Measurements from ENCODE around the gene PPM1D. TPM values are rescaled to one million over a fixed set of nuclear protein-coding genes. Genes with fewer than 3 reads are reported as not detected.

Gene PPM1D
- total RNA-seq, 1 donor from 2014 or later = 28.7 TPM

DNA sequence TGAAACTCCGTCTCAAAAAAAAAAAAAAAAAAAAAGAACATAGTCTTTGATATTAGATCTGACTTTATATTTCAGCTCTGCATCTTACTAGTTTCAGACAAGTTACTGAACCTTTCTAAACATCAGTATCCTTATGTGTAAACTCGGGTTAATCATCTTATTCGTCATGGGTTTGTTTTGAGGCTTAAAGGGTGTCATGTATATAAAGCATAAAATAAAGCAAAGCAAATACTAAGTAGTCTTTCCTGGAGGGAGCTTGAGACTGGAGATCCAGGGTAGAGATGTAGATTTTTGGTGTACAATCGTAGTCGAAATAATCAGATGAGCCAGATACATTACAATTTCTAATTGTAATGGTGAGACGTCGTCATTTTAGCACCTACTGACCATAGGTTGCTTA lies 85.4 kb downstream of the PPM1D start:
- Histone ChIP-seq H2AFZ (ENCODE audit: low read depth, low read length) (no peak overlapping the region), H3K27ac (ENCODE audit: low read depth, low read length) (no peak overlapping the region), H3K79me2 (ENCODE audit: insufficient read depth, low read length) (no peaks in the 10 kb centered on the region), H3K4me3 (ENCODE audit: insufficient read depth, low read depth, low read length) (no peak overlapping the region), H3K4me2 (ENCODE audit: low read length) (no peak overlapping the region), H3K36me3 (ENCODE audit: insufficient read depth, low read length) (peaks cover 12% of the 10 kb centered on the region), H3K9ac (ENCODE audit: low read length) (no peak overlapping the region), H3K27me3 (ENCODE audit: insufficient read depth, low read length) (no peaks in the 10 kb centered on the region), H3K4me1 (ENCODE audit: insufficient read depth, low read length) (no peaks in the 10 kb centered on the region), H4K20me1 (ENCODE audit: insufficient read depth, low read length) (no peaks in the 10 kb centered on the region), H3K9me3 (ENCODE audit: insufficient read depth, low read depth, low read length) (no peaks in the 10 kb centered on the region)
- TF ChIP-seq, protein P1, sequence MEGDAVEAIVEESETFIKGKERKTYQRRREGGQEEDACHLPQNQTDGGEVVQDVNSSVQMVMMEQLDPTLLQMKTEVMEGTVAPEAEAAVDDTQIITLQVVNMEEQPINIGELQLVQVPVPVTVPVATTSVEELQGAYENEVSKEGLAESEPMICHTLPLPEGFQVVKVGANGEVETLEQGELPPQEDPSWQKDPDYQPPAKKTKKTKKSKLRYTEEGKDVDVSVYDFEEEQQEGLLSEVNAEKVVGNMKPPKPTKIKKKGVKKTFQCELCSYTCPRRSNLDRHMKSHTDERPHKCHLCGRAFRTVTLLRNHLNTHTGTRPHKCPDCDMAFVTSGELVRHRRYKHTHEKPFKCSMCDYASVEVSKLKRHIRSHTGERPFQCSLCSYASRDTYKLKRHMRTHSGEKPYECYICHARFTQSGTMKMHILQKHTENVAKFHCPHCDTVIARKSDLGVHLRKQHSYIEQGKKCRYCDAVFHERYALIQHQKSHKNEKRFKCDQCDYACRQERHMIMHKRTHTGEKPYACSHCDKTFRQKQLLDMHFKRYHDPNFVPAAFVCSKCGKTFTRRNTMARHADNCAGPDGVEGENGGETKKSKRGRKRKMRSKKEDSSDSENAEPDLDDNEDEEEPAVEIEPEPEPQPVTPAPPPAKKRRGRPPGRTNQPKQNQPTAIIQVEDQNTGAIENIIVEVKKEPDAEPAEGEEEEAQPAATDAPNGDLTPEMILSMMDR (IDR thresholded peaks at IDR 0.05; ENCODE audit: insufficient read depth, low read depth, low read length) = no peak
- TF ChIP-seq EZH2 (IDR thresholded peaks at IDR 0.05; ENCODE audit: insufficient read depth, low read length) = no peak
- Mint-ChIP-seq H3K27me3 (ENCODE audit: low read depth, unreplicated experiment) (no peaks in the 10 kb centered on the region), H3K36me3 (ENCODE audit: low read depth, unreplicated experiment) (peaks cover 6% of the 10 kb centered on the region), H3K9me3 (ENCODE audit: unreplicated experiment) (no peaks in the 10 kb centered on the region), H3K27ac (ENCODE audit: unreplicated experiment) (no peak overlapping the region), H3K4me3 (ENCODE audit: unreplicated experiment) (no peak overlapping the region), H3K4me1 (ENCODE audit: low read depth, unreplicated experiment) (no peaks in the 10 kb centered on the region)
- FAIRE-seq (no peak), DNase-seq (ENCODE audit: low read depth) (no peak)

DNA sequence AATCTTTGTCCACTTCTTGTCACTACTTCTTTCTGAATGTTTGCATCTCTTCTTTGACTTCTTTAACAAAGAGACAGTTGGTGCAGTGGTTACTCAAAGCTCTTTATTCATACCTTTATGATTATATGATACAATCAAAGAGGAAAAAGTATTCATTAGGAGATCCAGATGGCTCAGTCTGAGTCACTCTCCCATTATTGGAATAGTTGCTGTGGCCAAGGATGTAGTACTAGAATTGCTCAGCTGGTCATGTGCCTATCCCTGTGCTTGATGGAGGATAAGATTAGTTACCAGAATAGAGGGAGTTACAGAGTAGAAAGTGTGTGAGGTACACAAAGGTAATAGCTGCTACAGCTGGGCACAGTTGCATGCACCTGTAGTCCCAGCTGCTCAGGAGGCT lies 96.0 kb downstream of the PPM1D start:
- no peak overlapping the region for H3K4me2 ChIP-seq (ENCODE audit: low read length)
- H3K4me3 Mint-ChIP-seq (ENCODE audit: unreplicated experiment) = no peak overlapping the region
- H2AFZ ChIP-seq (ENCODE audit: low read depth, low read length) = no peak overlapping the region
- H4K20me1 ChIP-seq (ENCODE audit: insufficient read depth, low read length) = no peaks in the 10 kb centered on the region
- no peaks in the 10 kb centered on the region for H3K36me3 ChIP-seq (ENCODE audit: insufficient read depth, low read length)
- H3K4me1 Mint-ChIP-seq (ENCODE audit: low read depth, unreplicated experiment) = no peaks in the 10 kb centered on the region
- H3K27me3 ChIP-seq (ENCODE audit: insufficient read depth, low read length) = no peaks in the 10 kb centered on the region
- H3K4me3 ChIP-seq (ENCODE audit: insufficient read depth, low read depth, low read length) = no peak overlapping the region
- H3K27ac Mint-ChIP-seq (ENCODE audit: unreplicated experiment) = no peak overlapping the region
- no peak for TF ChIP-seq EZH2 (IDR thresholded peaks at IDR 0.05; ENCODE audit: insufficient read depth, low read length)
- TF ChIP-seq, protein P1 (IDR thresholded peaks at IDR 0.05; ENCODE audit: insufficient read depth, low read depth, low read length) = no peak
- H3K9ac ChIP-seq (ENCODE audit: low read length) = no peak overlapping the region
- FAIRE-seq (no peak), DNase-seq (ENCODE audit: low read depth) (peak; percentile 12)
- H3K79me2 ChIP-seq (ENCODE audit: insufficient read depth, low read length) = no peaks in the 10 kb centered on the region
- no peaks in the 10 kb centered on the region for H3K9me3 Mint-ChIP-seq (ENCODE audit: unreplicated experiment)
- no peaks in the 10 kb centered on the region for H3K4me1 ChIP-seq (ENCODE audit: insufficient read depth, low read length)
- no peaks in the 10 kb centered on the region for H3K27me3 Mint-ChIP-seq (ENCODE audit: low read depth, unreplicated experiment)
- no peak overlapping the region for H3K27ac ChIP-seq (ENCODE audit: low read depth, low read length)
- H3K9me3 ChIP-seq (ENCODE audit: insufficient read depth, low read depth, low read length) = no peaks in the 10 kb centered on the region
- peaks cover 11% of the 10 kb centered on the region for H3K36me3 Mint-ChIP-seq (ENCODE audit: low read depth, unreplicated experiment)

DNA sequence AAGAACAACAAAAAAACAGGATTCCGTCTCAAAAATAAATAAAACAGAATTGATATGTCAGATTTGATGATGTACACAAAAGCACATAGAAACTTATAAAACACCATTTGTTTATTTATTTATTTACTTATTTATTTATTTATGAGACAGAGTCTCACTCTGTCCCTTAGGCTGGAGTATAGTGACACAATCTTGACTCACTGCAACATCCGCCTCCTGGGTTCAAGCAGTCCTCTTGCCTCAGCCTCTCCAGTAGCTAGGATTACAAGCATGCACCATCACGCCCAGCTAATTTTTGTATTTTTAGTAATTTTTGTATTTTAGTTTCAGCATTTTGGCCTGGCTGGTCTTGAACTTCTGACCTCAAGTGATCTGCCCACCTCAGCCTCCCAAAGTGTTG lies 99.1 kb downstream of the PPM1D start:
- Histone ChIP-seq H3K27ac (ENCODE audit: low read depth, low read length) (no peak overlapping the region), H3K4me3 (ENCODE audit: insufficient read depth, low read depth, low read length) (no peak overlapping the region), H3K9me3 (ENCODE audit: insufficient read depth, low read depth, low read length) (no peaks in the 10 kb centered on the region), H3K36me3 (ENCODE audit: insufficient read depth, low read length) (no peaks in the 10 kb centered on the region), H3K79me2 (ENCODE audit: insufficient read depth, low read length) (no peaks in the 10 kb centered on the region), H3K9ac (ENCODE audit: low read length) (no peak overlapping the region), H3K4me2 (ENCODE audit: low read length) (no peak overlapping the region), H3K27me3 (ENCODE audit: insufficient read depth, low read length) (no peaks in the 10 kb centered on the region), H2AFZ (ENCODE audit: low read depth, low read length) (no peak overlapping the region), H4K20me1 (ENCODE audit: insufficient read depth, low read length) (no peaks in the 10 kb centered on the region), H3K4me1 (ENCODE audit: insufficient read depth, low read length) (no peaks in the 10 kb centered on the region)
- peaks cover 13% of the 10 kb centered on the region for H3K36me3 Mint-ChIP-seq (ENCODE audit: low read depth, unreplicated experiment)
- no peak overlapping the region for H3K4me3 Mint-ChIP-seq (ENCODE audit: unreplicated experiment)
- H3K27ac Mint-ChIP-seq (ENCODE audit: unreplicated experiment) = no peak overlapping the region
- TF ChIP-seq EZH2 (IDR thresholded peaks at IDR 0.05; ENCODE audit: insufficient read depth, low read length) = no peak
- TF ChIP-seq, protein P1 (IDR thresholded peaks at IDR 0.05; ENCODE audit: insufficient read depth, low read depth, low read length) = no peak
- H3K9me3 Mint-ChIP-seq (ENCODE audit: unreplicated experiment) = no peaks in the 10 kb centered on the region
- no peaks in the 10 kb centered on the region for H3K4me1 Mint-ChIP-seq (ENCODE audit: low read depth, unreplicated experiment)
- FAIRE-seq = no peak
- H3K27me3 Mint-ChIP-seq (ENCODE audit: low read depth, unreplicated experiment) = no peaks in the 10 kb centered on the region
- no peak for DNase-seq (ENCODE audit: low read depth)
